ENCODE measurements around the gene FFAR1.
"Not testable (repeated sequence)": the region's sequence is repeated elsewhere in the genome, so short reads cannot be mapped to it uniquely, and the experiment has no call there.

FFAR1 gene

DNA sequence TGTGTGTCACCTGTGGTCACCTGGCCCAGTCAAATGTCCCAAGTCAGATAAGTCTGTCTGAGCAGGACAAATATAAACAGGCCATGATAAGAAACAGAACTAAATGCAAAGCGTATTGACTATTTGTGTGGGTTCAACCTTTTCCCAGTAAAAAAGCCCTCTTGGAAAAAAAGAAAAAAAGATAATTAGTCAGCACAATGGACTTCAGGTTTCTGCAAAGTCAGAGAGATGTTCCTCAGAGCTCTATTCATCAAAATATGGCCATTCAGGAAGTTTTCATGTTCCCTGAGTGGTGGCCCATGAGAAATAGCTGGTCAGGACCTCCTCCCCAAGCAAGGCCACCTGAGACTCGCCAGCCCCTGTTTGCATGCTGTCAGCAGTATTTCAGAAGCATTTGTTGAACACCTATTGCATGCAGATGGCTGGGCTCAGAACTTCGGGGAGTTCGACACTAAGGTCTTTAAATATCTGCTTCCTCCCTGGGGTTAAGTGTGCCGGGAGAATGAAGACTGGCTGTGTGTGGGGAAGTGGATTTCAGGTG lies 13.2 kb downstream of the FFAR1 start:
- DNase-seq (ENCODE audit: low spot score): no peak

- no peak for DNase-seq (ENCODE audit: low spot score)
Observed at GRCh38 chr19:35362261-35363000, 14.7 kb downstream of the FFAR1 start.

DNA sequence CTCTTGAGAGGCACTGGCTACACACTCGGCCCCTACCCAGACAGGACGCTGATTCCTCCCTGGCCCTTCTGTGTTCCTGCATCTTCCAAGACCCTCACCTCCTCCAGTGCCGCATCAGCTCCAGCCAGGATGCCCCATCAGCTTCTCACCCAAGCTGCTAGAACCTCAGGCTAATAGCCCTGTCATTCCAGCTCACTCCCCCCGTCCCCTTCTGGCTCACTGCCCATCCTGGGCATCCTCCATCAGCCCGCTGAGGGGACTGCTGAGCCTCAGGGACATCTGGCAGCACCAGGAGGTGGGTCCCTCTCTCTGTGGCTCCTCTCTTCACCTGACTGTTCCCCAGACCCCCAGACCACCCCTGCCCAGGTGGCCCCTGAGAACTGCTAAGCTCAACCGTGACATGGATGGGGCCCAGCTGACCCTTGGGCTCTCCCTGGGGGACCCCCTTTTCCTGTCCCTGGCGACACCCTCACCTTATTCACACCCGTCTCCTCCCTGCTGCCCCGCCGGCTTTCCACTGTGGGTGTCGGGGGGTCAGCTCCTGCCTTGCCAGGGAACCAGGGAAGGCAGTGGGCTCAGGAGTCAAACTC lies 15.4 kb downstream of the FFAR1 start:
- no peak for DNase-seq (ENCODE audit: low spot score)

GRCh38 chr19:35363711-35364425 lies 16.2 kb downstream of the FFAR1 start:
- DNase-seq (ENCODE audit: low spot score): no peak

GRCh38 chr19:35365303-35365702 lies 17.6 kb downstream of the FFAR1 start:
- DNase-seq (ENCODE audit: low spot score): no peak

DNA sequence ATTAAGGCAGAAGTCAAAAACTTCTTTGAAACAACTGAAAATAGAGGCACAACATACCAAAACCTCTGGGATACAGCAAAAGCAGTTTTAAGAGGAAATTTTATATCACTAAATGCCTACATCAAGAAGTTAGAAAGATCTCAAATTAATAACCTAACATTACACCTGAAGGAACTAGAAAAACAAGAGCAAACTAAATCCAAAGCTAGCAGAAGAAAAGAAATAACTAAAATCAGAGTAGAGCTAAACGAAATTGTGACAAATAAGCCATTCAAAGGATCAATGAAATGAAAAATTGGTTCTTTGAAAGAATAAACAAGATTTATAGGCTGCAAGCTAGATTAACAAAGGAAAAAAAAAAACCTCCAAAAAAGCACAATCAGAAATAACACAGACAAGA lies 20.7 kb downstream of the FFAR1 start:
- DNase-seq (ENCODE audit: low spot score): no peak

DNA sequence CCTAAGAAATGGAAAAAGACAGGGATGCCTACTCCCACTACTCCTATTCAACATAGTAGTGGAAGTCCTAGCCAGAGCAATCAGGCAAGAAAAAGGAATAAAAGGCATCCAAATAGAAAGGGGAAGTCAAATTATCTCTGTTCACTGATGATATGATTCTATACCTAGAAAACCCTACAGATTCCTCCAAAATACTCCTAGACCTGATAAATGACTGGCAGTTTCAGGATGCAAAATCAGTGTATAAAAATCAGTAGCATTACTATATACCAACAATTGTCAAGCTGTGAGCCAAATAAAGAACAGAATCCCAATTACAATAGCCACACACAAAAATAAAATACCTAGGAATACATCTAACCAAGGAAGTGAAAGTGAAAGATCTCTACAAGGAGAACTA lies 21.8 kb downstream of the FFAR1 start:
- DNase-seq (ENCODE audit: low spot score): no peak

DNA sequence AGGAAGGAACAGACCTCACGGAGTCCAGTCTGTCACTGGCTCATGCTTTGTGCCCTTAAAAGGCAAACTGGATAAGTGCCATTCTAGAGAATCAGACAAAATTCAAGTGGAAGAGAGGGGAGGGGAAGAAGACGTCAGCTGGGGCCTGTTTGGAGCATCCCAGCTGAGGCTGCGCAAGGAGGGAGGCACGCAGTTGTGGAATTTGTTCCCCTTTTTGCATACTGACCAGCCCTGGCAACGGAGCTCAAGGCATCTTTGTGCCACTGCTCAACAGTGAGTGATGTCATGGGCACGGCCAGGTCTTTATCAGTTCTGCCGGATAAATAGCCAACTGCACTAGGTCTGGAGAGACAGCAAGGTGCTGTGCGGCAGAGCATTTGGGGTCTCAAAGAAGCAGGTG lies 23.0 kb downstream of the FFAR1 start, which contains the start of gene GPR42:
GPR42 (plus strand) TSS at position 347 of the 400 bp plus-strand sequence. CDS start 292 bp downstream, outside the sequence.
- no peak for DNase-seq (ENCODE audit: low spot score)

GRCh38 chr19:35373492-35373891 lies 25.8 kb downstream of the FFAR1 start:
- DNase-seq (ENCODE audit: low spot score): no peak

DNA sequence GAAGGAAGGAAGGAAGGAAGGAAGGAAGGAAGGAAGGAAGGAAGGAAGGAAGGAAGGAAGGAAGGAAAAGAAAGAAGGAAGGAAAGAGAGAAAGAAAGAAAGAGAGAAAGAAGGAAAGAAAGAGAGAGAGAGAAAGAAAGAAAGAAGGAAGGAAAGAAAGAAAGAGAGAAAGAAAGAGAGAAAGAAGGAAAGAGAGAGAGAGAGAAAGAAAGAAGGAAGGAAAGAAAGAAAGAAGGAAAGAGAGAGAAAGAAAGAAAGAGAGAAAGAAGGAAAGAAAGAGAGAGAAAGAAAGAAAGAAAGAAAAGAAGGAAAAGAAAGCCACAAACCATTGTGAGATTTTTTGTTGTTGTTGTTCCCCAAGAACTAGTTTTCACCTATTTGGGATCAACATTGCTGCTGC lies 26.3 kb downstream of the FFAR1 start:
- DNase-seq (ENCODE audit: low spot score): not testable (repeated sequence)

DNA sequence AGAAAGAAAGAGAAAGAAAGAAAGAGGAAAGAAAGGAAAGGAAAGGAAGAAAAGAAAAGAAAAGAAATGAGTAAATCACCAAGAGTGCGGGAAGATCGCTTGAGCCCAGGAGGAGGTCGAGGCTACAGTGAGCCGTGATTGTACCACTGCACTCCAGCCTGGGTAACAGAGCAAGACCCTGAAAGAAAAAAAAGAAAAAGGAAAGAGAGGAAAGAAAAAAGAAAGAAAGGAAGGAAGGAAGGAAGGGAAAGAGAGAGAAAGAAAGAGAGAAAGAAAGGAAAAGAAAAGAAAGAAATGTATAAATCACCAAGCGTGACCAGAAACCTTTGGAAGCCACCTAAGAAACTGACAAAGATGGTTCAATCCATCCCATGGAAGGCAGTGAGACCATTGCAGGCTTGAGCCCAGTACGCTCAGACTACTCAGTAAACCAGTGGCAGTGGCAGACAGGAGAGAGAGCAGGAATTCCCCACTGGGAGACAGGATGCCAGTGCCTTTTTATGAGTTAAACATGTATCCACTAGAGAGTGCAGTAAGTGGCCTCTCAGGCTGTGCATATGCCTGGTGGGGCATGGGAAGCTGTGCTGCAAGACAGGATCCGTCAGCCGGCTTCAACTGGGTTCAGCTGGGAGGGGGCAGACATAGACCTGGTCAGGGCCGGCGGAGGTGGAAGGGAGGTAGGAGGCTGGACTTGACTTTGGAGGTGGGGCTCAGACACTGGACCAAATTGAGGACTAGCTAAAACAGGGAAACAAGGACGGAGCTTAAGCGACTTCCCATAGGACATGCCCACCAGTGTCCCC lies 28.0 kb downstream of the FFAR1 start:
- DNase-seq (ENCODE audit: low spot score): peak; percentile 25

DNA sequence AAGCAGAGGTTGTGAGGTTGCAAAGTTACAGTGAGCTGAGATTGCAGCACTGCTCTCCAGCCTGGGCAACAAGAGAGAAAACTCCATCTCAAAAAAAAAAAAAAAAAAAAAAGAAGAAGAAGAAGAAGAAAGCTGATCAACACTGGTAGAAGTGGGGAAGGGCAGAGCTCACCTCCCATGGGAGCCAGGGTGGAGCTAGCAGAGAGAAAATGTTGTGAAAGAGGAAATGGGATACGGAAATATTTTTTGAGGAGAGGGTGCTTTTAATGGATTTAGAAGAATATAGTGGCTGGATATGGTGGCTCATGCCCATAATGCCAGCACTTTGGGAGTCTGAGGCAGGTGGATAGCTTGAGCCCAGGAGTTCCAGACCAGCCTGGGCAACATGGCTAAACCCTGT lies 30.0 kb downstream of the FFAR1 start:
- no peak for DNase-seq (ENCODE audit: low spot score)

- no peak for DNase-seq (ENCODE audit: low spot score)
Observed at GRCh38 chr19:35378356-35378755, 30.7 kb downstream of the FFAR1 start.

- DNase-seq (ENCODE audit: low spot score): not testable (repeated sequence)
Observed at GRCh38 chr19:35379545-35379944, 31.8 kb downstream of the FFAR1 start.

GRCh38 chr19:35379992-35380391 lies 32.3 kb downstream of the FFAR1 start:
- DNase-seq (ENCODE audit: low spot score): no peak

DNA sequence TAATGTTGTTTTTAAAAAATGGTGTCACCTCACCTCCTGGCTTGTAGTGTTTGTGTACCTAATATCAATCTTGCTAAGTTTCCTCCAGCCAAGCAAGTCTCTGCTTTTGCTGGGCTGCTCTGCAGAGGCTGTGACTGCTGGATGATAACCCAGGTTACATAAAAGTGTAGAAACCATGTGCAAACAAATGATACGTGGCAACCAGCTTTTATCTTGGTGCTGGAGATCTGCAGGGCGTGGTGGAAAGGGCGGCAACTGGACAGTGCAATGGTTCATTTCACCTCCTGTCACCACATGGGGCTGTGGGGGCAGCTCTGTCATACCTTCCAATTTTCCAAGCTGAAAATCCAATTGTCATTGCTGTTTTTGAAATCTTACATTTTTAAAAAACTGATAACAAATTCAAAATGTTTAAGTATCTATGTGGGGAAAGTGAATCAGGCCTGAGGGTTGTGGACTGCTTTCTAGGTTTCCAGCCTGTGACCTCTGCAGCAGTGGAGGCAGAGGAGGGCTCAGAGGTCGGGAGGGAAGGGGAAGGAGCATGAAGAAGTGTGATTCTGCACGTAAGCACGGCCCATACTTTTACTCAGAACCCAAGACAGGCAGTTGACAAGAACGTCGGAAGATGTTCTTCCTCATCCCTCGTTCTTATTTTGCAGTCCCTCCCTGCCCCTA lies 32.9 kb downstream of the FFAR1 start:
- no peak for DNase-seq (ENCODE audit: low spot score)

DNA sequence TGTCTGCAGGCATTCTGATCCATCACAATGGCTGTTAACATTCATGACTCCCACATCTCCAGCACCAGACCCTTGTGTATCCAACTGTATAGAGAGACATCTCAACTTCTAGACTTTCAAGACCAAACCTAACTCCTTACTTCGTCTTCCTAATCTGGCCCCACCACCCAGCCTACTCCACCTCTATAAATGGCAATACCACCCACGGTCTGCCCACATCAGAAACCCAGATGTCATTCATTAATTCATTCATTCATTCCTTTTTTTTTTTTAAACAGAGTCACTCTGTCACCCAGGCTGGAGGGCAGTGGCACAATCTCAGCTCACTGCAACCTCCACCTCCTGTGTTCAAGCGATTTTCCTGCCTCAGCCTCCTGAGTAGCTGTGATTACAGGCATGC lies 33.6 kb downstream of the FFAR1 start:
- no peak for DNase-seq (ENCODE audit: low spot score)

DNA sequence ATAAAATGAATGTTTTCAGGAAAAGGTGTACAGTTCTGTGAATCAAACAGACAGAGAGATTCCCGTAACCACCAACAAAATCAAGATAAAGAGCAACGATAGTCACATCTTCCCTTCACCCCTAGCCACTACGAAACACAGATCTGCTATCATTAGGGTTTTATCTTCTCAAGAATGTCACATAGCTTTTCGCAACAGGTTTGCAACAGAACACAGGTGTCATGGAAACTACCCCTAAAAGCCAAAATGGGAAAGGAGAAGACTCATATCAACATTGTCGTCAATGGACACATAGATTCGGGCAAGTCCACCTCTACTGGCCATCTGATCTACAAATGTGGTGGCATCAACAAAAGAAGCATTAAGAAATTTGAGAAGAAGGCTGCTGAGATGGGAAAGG lies 34.2 kb downstream of the FFAR1 start:
- no peak for DNase-seq (ENCODE audit: low spot score)

GRCh38 chr19:35383536-35383935 lies 35.8 kb downstream of the FFAR1 start:
- no peak for DNase-seq (ENCODE audit: low spot score)

GRCh38 chr19:35388277-35389054 lies 40.8 kb downstream of the FFAR1 start:
- DNase-seq (ENCODE audit: low spot score): no peak

All from SW480 (cell line).